Measurements from ENCODE around the gene RBM28.
"Not testable (repeated sequence)": the region's sequence is repeated elsewhere in the genome, so short reads cannot be mapped to it uniquely, and the experiment has no call there.

Gene RBM28

DNA sequence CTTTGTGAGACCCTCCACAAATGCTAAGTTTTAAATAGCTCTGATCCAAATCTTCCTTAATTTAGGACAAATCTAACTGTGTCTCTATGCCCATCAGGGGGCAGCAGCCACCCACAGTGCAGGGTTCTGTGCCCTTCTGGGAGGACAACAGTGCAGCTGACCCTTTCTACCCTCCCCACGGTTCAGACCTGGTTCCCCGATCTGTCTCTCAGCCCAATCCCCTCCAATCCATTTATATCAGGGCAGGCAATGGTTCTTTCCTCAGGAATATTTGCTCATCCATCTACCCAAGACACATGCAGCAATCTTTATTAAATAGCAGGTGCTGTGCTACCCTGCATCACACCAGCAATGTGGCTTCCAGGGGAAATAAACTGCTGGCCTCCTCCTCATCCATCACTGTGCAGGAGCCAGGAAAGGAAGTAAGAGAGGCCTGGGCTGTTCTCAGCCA, 4.0 kb upstream of the RBM28 start:
- DNase-seq: peak; percentile 83

GRCh38 chr7:128344431-128344774, 695 bp upstream of the RBM28 start:
- no peak for DNase-seq

DNA sequence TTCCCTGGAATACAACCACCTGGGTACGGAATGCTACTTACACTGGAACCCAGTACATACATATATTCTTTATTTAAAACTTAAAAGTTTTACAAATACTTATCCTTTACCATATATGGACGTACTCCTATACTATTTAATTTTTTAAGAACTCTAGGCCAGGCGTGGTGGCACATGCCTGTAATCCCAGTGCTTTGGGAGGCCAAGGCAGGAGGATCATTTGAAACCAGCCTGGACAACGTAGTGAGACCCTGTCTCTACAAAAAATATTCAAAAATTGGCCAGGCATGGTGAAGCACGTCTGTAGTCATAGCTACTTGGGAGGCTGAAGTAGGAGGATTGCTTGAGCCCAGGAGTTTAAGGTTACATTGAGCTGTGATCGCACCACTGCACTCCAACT, 2.0 kb downstream of the RBM28 start:
- no peak for DNase-seq

GRCh38 chr7:128335730-128336129, 8.0 kb downstream of the RBM28 start:
- no peak for DNase-seq

GRCh38 chr7:128324368-128324680, 19.4 kb downstream of the RBM28 start:
- no peak for DNase-seq

GRCh38 chr7:128323459-128324367, 20.0 kb downstream of the RBM28 start:
- no peak for DNase-seq

- DNase-seq: no peak
Observed at GRCh38 chr7:128323040-128323439, 20.7 kb downstream of the RBM28 start.

DNA sequence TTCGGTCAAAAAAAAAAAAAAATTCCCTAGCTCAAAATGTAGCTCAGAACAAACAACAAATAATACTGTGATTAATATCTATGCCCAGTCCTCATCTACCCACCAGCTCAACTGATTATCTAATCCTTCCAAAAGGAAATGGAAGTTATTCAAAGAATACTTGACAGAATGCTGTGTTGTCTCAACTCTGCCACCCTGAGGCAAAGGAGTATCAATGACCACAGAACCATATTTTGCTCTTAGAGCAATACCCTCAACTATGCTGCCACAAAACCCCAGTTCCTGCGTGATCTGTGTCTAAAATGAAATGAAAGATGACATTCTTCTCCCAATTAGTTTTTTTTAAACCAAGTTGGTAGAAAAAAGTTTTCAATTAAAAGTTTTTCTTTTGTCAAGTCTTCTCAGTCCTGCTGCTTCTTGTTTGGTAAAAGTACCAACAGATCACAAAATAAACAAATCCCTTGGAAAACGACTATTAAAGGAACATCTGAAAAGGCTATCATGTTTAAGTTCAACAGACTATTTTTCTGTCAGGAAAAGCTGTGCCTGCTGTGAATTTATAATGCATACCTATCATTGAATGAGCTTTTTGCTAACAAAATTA, 21.6 kb downstream of the RBM28 start:
- DNase-seq: peak; percentile 73

- DNase-seq: no peak
Observed at GRCh38 chr7:128321044-128321422, 22.7 kb downstream of the RBM28 start.

- no peak for DNase-seq
Observed at GRCh38 chr7:128318691-128319090, 25.0 kb downstream of the RBM28 start.

DNA sequence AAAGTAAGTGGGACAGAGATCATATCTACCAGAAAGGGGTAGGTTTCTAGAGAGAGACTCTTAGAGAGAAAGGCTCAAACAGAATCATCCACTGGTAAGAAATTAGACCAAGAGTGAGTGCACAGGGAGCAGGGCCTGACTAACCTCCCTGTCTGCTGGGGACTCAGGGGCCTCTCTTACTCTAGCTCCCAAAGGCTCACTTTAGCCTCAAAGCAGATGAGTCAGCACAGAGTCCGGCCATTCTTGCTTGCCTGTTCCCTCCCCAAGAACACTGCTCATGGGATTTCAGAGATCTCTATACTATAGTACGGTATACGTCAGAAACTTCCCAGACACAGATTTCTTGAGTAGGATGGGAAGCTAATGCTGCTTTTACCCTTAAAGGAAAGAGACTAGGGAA, 32.7 kb downstream of the RBM28 start:
- no peak for DNase-seq

GRCh38 chr7:128310499-128310898, 33.2 kb downstream of the RBM28 start:
- no peak for DNase-seq

- no peak for DNase-seq
Observed at GRCh38 chr7:128309976-128310375, 33.7 kb downstream of the RBM28 start.

DNA sequence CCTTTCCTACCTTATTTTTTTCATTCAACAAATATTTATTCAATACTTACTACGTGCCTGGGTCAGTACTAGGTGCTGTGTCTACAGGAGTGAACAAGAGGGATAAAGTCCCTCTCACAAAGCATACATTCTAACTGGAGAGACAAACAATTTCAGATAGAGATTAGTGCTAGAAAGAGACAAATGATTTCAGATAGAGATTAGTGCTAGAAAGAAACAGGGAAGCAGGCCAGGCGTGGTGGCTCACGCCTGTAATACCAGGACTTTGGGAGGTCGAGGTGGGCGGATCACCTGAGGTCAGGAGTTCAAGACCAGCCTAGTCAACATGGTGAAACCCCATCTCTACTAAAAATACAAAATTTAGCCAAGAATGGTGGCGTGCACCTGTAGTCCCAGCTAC, 34.6 kb downstream of the RBM28 start:
- DNase-seq: no peak

DNA sequence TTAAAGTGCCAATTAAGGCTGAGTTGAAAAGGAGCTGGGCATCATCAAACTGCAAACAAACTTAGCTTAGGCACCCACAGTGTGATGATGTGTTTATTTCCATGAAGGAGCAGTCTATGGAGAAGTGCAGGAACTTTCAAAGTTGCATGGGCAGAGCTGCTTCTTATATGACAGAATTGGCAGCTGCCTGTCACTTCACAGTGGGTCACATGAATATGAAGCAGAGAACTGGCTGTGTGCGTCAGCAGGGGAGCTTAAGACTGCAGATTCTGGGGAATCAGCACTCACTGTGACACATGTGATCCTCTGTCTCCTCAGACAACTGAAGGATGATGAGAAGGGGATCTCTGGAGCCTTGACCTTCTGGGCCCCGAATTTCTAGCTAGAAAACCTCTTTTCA, 36.6 kb downstream of the RBM28 start:
- DNase-seq: no peak

DNA sequence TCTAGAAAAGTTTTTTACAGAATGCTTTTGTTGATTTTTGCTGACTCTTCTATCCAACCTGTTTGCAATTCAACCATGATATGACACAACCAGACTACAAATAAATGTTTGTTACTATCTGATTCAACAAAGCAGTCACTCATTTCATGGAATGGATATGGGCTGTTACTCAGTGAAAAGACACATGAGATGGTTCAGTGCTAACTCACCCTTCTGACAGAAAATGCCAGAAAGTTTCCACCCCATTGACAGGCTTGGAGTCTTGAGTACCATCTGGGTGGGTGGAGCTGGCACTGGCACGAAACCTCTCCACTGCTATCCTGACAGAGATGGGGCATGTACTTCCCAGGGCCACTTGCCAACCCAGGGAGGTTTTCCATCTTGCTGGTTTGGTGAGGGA, 39.5 kb downstream of the RBM28 start:
- DNase-seq: no peak

DNA sequence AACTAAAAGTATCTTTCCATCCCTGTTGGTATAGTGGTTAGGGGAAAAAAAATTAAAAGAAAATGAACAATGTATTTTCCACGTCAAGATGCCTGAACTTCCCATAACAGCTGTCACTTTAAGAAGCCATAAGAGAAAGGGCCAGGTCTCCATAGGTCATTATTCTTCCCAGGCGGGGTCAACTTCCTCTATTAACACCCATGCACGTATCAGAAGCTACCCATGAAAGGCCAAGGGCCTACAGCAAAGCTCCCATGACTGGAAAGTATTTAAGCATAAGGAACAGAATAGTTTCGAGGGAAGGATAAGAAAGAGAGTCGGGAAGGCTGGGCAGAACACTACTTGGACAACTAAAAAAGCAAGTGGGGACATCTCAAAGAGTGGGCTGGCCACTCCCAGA, 40.1 kb downstream of the RBM28 start:
- DNase-seq: no peak

GRCh38 chr7:128303133-128303532, 40.6 kb downstream of the RBM28 start:
- DNase-seq: no peak

DNA sequence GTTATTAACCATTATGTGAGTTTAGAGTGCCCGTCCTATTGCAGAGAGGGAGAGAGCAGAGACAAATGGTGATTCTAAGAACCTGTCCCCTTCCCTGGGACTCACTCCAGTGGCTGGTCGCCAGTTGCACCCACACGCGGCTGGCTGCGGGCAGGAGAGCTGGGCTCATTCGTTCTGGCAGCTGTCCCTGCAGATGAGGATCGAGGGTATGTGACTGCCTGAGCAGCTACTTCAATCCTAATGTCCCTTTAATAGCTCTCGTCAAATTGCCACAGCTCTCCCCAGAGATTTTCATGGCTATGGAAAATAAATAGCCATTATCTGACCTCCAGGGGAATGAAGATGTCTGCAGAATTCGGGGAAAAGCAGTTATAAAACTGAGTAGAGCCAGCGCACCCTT, 41.6 kb downstream of the RBM28 start:
- DNase-seq: no peak

DNA sequence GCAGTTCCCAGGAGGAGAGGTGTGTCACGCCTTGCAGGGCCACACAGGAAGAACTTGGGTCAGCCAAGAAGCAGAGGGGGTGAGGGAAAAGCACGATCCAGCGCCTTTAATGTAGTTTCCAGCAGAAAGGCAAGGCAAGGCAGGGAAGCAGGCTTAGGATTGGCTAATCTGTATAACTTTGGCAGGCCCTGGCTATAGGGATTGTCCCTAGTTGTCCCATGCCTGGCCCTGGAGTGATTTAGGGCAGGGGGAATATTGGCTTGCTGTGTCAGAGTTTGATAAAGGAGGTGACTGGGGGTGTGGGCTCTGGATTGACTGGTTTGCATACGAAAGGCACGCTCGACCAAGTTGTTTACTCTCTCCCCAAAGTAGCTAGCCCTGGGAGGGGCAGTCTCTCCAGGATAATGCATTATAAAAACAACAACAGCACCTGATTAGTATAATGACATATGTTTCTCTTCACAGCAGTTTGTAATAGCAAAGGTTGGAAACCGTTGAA, 44.5 kb downstream of the RBM28 start:
- DNase-seq: no peak

- DNase-seq: not testable (repeated sequence)
Observed at GRCh38 chr7:128298004-128298403, 45.7 kb downstream of the RBM28 start.

DNA sequence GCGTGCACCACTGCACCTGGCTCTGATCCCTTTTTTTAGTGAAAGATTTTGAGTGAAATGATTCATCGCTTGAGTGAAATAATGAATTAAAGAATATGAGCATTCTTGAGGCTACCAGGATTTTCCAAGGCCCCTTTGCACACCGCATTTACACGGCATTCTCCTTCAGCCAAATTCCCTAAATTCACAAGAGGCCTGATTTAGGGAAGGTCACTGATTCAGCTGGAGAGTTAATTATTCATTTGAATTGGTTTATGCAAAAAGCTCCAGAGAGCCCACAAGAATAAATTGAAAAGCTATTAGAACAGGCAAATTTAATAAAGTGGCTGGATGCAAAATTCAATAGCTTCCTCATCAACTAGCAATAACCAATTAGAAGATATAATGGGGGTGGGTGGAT, 56.2 kb downstream of the RBM28 start:
- DNase-seq: no peak

DNA sequence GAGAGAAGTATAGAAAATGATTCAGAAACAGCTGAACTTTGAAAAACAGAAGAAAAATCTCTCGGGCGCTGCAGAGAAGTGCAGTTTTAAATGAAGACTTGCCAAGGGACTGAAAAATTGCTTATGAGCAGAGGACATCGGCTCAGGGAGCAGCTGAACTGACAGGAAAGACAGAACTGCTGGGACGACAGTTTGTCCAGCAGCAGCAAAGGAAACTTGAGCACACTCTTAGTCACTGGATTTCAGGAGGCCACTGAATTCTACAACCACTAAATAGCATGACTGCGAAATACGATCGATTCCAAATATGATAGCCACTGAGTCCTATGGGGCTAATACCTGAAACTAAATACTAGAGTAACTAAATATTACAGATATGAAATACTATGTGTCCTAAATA, 59.6 kb downstream of the RBM28 start:
- DNase-seq: no peak

DNA sequence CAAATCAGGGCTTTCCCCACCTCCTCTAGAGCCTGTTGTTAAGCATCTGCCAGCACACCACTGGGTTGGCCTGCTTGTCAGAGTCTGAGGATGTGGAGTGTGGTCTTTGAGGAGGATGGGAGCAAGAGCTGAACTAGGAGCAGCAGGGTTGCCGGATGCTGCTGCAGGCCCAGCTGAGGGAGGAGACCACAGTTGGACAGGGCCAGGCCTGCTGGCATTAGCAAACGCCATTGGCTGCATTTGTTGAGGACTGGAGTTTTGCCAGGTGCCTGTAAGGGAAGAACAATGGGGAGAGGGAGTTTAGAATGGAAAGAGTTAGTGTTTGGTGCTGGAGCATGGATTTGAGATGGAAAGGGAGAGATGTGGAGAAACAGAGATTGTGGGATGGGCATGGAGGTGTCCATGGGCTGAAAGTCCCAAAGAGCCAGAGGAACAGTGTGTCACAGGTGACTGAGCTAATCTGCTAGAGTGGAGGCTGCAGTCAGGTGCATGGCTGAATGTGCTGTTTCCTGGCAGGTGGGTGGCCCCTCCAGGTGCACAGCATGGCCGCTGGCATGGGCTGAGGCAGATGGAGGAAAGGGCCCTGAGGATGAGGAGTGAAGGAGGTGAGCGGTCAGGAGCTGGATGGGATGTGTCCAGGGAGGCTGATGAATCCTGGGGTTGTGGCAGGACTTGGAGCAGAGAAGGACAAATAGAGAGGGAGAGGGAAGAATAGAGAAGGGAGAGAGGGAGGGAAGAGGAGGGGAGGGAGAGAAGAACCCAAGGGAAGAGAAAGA, 61.9 kb downstream of the RBM28 start:
- peak; percentile 35 for DNase-seq
